Measurements from ENCODE around the gene CATSPER4. TPM values are rescaled to one million over a fixed set of nuclear protein-coding genes. Genes with fewer than 3 reads are reported as not detected.

CATSPER4 gene
- total RNA-seq, 2 donors from 2014 or later: not detected

DNA sequence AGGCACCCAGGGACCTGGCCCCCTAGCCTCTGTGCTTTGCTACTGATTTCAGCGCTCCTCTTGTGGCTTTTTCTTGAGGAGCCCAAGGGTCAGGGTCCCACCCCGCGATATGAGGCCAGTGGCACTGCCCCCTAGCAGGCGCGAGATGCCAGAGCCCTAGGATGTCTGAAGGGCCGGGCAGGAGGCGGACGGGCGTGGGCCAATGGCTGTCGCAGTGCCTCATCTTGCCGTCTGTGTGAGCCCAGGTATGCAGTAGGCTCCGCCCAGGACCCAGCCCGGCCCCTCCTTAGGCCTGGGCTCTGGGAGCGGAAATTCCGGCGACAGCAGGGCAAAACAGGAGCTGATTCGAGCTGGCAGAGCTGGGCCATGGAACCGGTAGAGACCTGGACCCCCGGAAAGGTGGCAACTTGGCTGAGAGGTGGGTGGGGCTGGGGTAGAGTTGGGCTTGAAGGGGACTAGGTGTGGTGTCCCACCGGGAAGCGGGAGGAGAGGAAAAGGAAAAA is 13.2 kb upstream of the CATSPER4 start, which contains the start of gene CNKSR1:
Gene CNKSR1, plus strand, starts transcription at position 310 of the 503 bp plus-strand sequence. Its CDS starts 57 bp downstream, at position 367.
- no peak for DNase-seq (ENCODE audit: low spot score)
- H3K36me3 ChIP-seq: no peaks in the 10 kb centered on the region
- H3K27ac ChIP-seq: no peak within 1 kb of the TSS
- no peak within 1 kb of the TSS for H3K4me3 ChIP-seq
- no peak for ATAC-seq (ENCODE audit: insufficient number of reproducible peaks, low FRiP score, low read depth)
- H3K9me3 ChIP-seq: no peaks in the 10 kb centered on the region
- no peaks in the 10 kb centered on the region for H3K27me3 ChIP-seq (replicated peaks; ENCODE audit: insufficient read depth)
- TF ChIP-seq, protein P1, sequence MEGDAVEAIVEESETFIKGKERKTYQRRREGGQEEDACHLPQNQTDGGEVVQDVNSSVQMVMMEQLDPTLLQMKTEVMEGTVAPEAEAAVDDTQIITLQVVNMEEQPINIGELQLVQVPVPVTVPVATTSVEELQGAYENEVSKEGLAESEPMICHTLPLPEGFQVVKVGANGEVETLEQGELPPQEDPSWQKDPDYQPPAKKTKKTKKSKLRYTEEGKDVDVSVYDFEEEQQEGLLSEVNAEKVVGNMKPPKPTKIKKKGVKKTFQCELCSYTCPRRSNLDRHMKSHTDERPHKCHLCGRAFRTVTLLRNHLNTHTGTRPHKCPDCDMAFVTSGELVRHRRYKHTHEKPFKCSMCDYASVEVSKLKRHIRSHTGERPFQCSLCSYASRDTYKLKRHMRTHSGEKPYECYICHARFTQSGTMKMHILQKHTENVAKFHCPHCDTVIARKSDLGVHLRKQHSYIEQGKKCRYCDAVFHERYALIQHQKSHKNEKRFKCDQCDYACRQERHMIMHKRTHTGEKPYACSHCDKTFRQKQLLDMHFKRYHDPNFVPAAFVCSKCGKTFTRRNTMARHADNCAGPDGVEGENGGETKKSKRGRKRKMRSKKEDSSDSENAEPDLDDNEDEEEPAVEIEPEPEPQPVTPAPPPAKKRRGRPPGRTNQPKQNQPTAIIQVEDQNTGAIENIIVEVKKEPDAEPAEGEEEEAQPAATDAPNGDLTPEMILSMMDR (IDR thresholded peaks at IDR 0.05): no peak
- H3K4me1 ChIP-seq (ENCODE audit: control insufficient read depth in 1 of 2, low read depth in 2 of 2): no peaks in the 10 kb centered on the region

DNA sequence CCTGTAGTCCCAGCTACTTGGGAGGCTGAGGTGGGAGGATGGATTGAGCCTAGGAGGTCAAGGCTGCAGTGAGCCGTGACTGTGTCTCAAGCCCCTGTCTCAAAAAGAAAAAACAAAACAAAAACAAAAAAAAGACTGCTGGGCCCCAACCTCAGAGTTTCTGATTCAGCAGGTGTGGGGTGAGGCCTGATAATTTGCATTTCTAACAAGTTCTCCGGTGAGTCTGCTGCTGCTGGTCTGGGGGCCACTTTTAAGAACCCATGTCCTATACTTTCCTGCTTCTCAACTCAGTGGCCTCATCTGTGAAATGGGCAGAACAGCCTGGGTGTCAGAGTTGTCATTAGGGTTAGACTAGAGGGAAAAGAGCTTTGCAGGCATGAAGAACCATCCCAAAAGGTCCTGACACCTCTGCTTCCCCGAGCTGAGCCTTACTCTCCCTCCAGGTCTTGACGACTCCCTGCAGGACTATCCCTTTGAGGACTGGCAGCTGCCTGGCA is 10.3 kb upstream of the CATSPER4 start:
- no peak overlapping the region for H3K27ac ChIP-seq
- no peaks in the 10 kb centered on the region for H3K36me3 ChIP-seq
- H3K27me3 ChIP-seq (replicated peaks; ENCODE audit: insufficient read depth): no peaks in the 10 kb centered on the region
- TF ChIP-seq, protein P1 (IDR thresholded peaks at IDR 0.05): no peak
- no peak for ATAC-seq (ENCODE audit: insufficient number of reproducible peaks, low FRiP score, low read depth)
- DNase-seq (ENCODE audit: low spot score): no peak
- H3K9me3 ChIP-seq: no peaks in the 10 kb centered on the region
- no peaks in the 10 kb centered on the region for H3K4me1 ChIP-seq (ENCODE audit: control insufficient read depth in 1 of 2, low read depth in 2 of 2)
- no peak overlapping the region for H3K4me3 ChIP-seq

DNA sequence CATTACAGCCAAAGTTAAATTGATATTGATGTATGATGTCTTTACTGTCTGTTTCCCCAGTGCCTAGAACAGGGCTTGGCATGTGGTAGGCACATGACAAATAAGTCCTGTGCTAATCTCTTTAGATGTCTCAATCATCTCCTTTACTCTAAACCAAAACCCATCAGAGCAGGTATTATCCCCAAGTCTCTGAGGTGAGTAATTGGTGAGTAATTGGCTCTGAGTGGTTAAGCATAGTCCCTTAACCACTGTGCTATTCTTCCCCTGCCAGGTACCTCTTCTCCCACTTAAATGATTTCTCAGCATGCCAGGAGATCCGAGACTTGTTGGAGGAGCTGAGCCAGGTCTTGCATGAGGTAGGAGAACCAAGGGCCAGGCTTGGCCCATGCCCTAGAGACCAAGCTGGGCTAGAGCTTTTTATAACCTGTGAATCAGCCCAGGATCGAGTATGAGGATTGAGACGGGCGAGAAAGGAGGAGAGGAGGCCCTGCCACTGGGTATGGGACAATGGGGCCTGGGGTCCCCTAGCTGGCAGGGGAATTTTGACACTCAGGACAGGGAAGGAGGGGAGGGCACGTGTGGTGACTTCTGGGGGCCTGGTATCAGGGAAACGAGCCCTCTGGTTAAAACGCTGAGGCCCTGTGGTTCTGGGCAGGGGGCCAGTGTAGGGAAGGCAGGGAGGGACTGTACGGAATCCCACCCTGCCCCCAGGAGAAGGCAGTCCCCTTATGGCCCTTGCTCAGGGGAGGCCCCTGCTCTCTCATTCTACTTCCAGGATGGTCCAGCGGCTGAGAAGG is 8.6 kb upstream of the CATSPER4 start:
- H3K27me3 ChIP-seq (replicated peaks; ENCODE audit: insufficient read depth): no peaks in the 10 kb centered on the region
- no peak for ATAC-seq (ENCODE audit: insufficient number of reproducible peaks, low FRiP score, low read depth)
- H3K4me1 ChIP-seq (ENCODE audit: control insufficient read depth in 1 of 2, low read depth in 2 of 2): no peaks in the 10 kb centered on the region

DNA sequence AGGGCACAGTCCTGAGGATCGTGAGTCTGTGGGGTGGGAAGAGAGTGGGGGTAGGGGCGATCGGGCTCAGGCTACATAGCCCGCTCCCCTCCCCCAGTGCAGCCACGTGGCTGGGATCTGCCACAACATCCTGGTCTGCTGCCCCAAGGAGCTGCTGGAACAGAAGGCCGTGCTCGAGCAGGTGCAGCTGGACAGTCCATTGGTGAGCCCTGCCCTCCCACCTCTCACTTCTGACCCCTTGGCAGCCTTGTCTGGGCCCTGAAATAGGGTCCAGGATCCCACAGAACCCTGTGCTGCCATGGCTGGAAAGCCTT is 8.1 kb upstream of the CATSPER4 start:
- Histone ChIP-seq H3K27ac (no peak overlapping the region), H3K9me3 (no peaks in the 10 kb centered on the region), H3K4me3 (no peak overlapping the region), H3K27me3 (replicated peaks; ENCODE audit: insufficient read depth) (no peaks in the 10 kb centered on the region), H3K36me3 (no peaks in the 10 kb centered on the region), H3K4me1 (ENCODE audit: control insufficient read depth in 1 of 2, low read depth in 2 of 2) (no peaks in the 10 kb centered on the region)
- TF ChIP-seq, protein P1 (IDR thresholded peaks at IDR 0.05): no peak
- ATAC-seq (ENCODE audit: insufficient number of reproducible peaks, low FRiP score, low read depth) (no peak), DNase-seq (ENCODE audit: low spot score) (no peak)

More for the DNA sequence above, 8.6 kb upstream of the CATSPER4 start:
- no peaks in the 10 kb centered on the region for H3K9me3 ChIP-seq
- H3K4me3 ChIP-seq: no peak overlapping the region
- no peak overlapping the region for H3K27ac ChIP-seq
- TF ChIP-seq, protein P1 (IDR thresholded peaks at IDR 0.05): no peak
- no peaks in the 10 kb centered on the region for H3K36me3 ChIP-seq
- no peak for DNase-seq (ENCODE audit: low spot score)

DNA sequence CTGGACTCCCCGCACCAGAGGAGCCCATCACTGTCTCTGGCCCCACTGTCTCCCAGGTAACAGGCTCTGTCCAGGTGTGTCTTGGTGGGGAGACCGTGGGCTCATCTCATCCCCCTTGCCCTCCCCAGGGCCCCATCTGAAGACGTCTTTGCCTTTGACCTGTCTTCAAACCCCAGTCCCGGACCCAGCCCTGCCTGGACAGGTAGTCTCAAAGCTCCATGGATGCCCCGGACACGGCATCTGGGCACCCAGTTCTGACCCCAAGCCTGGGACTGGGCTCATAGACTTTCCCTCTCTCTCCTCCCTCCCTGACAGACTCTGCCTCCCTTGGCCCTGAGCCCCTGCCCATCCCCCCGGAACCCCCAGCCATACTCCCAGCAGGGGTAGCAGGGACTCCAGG is 6.3 kb upstream of the CATSPER4 start:
- H3K4me3 ChIP-seq: no peak overlapping the region
- H3K9me3 ChIP-seq: no peaks in the 10 kb centered on the region
- TF ChIP-seq, protein P1 (IDR thresholded peaks at IDR 0.05): no peak
- ATAC-seq (ENCODE audit: insufficient number of reproducible peaks, low FRiP score, low read depth) (no peak), DNase-seq (ENCODE audit: low spot score) (no peak)
- no peak overlapping the region for H3K27ac ChIP-seq
- no peaks in the 10 kb centered on the region for H3K27me3 ChIP-seq (replicated peaks; ENCODE audit: insufficient read depth)
- no peaks in the 10 kb centered on the region for H3K4me1 ChIP-seq (ENCODE audit: control insufficient read depth in 1 of 2, low read depth in 2 of 2)
- no peaks in the 10 kb centered on the region for H3K36me3 ChIP-seq

Data from thoracic aorta (tissue), 2 donors.